H1 (cell line): ENCODE results near the gene LANCL1. TPM values are rescaled to one million over a fixed set of nuclear protein-coding genes. Genes with fewer than 3 reads are reported as not detected.

ENCODE experiments used
- CTCF ChIA-PET: fragments of 300-600 bp; sonication (Branson Sonifier 250); formaldehyde crosslinking; loops from one replicate; lab custom pipeline; 2021; ENCODE audit not compliant: partially characterized antibody; lab: Charles Lee
- POLR2A ChIA-PET: fragments of 300-600 bp; sonication (Branson Sonifier 250); formaldehyde crosslinking; loops from one replicate; lab custom pipeline; 2021; ENCODE audit warnings: inconsistent platforms; ENCODE audit not compliant: partially characterized antibody; lab: Charles Lee
- DNase-seq, 2 experiments: peaks; one replicate each; pipeline versions ENCODE4 v3.0.0 to v3.0.0-alpha.2; 2010 to 2022; ENCODE audit warnings: low spot score in 2 of 2, low read depth in 1 of 2, mixed read lengths in 1 of 2
- FAIRE-seq: peaks from 2 replicates; lab custom pipeline; 2011; peaks lifted over from hg19 to GRCh38; lab: Jason Lieb, UNC
- H2AFZ ChIP-seq: 2 replicates; pipeline ENCODE4 v1.8.1; 2012; ENCODE audit warnings: low read length, inconsistent platforms
- H2AK5ac ChIP-seq: 2 replicates; pipeline ENCODE4 v1.6.1; 2013; ENCODE audit warnings: low read depth, low read length
- H2BK120ac ChIP-seq: replicated peaks from 2 replicates; pipeline ENCODE3; 2013; ENCODE audit warnings: low read depth, low read length, inconsistent platforms
- H2BK12ac ChIP-seq: 2 replicates; pipeline ENCODE4 v1.6.1; 2013; ENCODE audit warnings: low read depth, low read length
- H2BK15ac ChIP-seq: 2 replicates; pipeline ENCODE4 v1.6.1; 2013; ENCODE audit warnings: low read length
- H2BK20ac ChIP-seq: 2 replicates; pipeline ENCODE4 v1.6.1; 2013; ENCODE audit warnings: low read length
- H2BK5ac ChIP-seq: 2 replicates; pipeline ENCODE4 v1.6.1; 2013; ENCODE audit warnings: low read depth, low read length
- H3K14ac ChIP-seq: 2 replicates; pipeline ENCODE4 v1.6.1; 2013; ENCODE audit warnings: inconsistent platforms; ENCODE audit not compliant: insufficient read length
- H3K18ac ChIP-seq: 2 replicates; pipeline ENCODE4 v1.6.1; 2013; ENCODE audit warnings: low read length; ENCODE audit errors: extremely low read depth
- H3K23ac ChIP-seq: 2 replicates; pipeline ENCODE4 v1.6.1; 2013; ENCODE audit warnings: inconsistent platforms; ENCODE audit not compliant: insufficient read length
- H3K23me2 ChIP-seq: 2 replicates; pipeline ENCODE4 v1.6.1; 2013; ENCODE audit warnings: low read depth, low read length
- H3K27ac ChIP-seq: 2 replicates; pipeline ENCODE4 v1.6.1; 2011; ENCODE audit warnings: low read depth, low read length, inconsistent platforms
- H3K27me3 ChIP-seq, 4 experiments: replicated peaks in 1 of 4; 1 replicate in 1 of 4; 2 replicates in 3 of 4; pipeline versions ENCODE4 v1.6.1 to v1.8.1; 2011 to 2013; ENCODE audit warnings: low read length in 3 of 4, mild to moderate bottlenecking in 3 of 4, inconsistent platforms in 2 of 4, mixed read lengths in 2 of 4, moderate library complexity in 1 of 4; ENCODE audit not compliant: control insufficient read depth in 3 of 4, insufficient read depth in 3 of 4; ENCODE audit errors: extremely low read depth in 1 of 4
- H3K36me3 ChIP-seq, 4 experiments: 2 replicates each; pipeline versions ENCODE4 v1.6.1 to v1.8.1; 2011 to 2013; ENCODE audit warnings: mild to moderate bottlenecking in 4 of 4, low read length in 3 of 4, moderate library complexity in 2 of 4, control low read depth in 1 of 4, inconsistent platforms in 1 of 4; ENCODE audit not compliant: insufficient read depth in 4 of 4, control insufficient read depth in 2 of 4
- H3K4ac ChIP-seq: replicated peaks from 2 replicates; pipeline ENCODE3; 2013; ENCODE audit warnings: low read length, low read depth, mixed read lengths, inconsistent platforms; ENCODE audit not compliant: insufficient read length
- H3K4me1 ChIP-seq, 4 experiments: replicated peaks in 1 of 4; 1 replicate in 1 of 4; 2 replicates in 3 of 4; pipeline versions ENCODE4 v1.6.1 to v1.8.1; 2011 to 2013; ENCODE audit warnings: low read length in 3 of 4, inconsistent platforms in 2 of 4, mixed read lengths in 1 of 4; ENCODE audit not compliant: insufficient read depth in 4 of 4, control insufficient read depth in 3 of 4
- H3K4me2 ChIP-seq, 2 experiments: 2 replicates each; pipeline versions ENCODE4 v1.6.1 to v1.8.1; 2011 to 2013; ENCODE audit warnings: low read depth in 2 of 2, low read length in 2 of 2, control low read depth in 1 of 2, inconsistent platforms in 1 of 2, mild to moderate bottlenecking in 1 of 2; ENCODE audit not compliant: insufficient read depth in 1 of 2
- H3K4me3 ChIP-seq, 4 experiments: fragments of 200-600, 300-600 bp in 1 of 4; sonication (generic), shearing (Covaris generic), sonication (Bioruptor Twin) in 1 of 4; 2 replicates each; pipeline versions ENCODE4 v1.5.1 to v1.8.1; 2011 to 2016; ENCODE audit warnings: low read length in 4 of 4, low read depth in 3 of 4, control low read depth in 2 of 4, inconsistent platforms in 2 of 4, mild to moderate bottlenecking in 2 of 4, mixed read lengths in 1 of 4, moderate library complexity in 1 of 4; ENCODE audit not compliant: insufficient read depth in 2 of 4; ENCODE audit errors: extremely low read depth in 1 of 4
- H3K56ac ChIP-seq: replicated peaks from 2 replicates; pipeline ENCODE3; 2013; ENCODE audit warnings: low read depth, mild to moderate bottlenecking, mixed read lengths, low read length, inconsistent platforms; ENCODE audit not compliant: insufficient read length
- H3K79me1 ChIP-seq: 2 replicates; pipeline ENCODE4 v1.6.1; 2013; ENCODE audit warnings: low read depth, low read length, control low read depth
- H3K79me2 ChIP-seq, 2 experiments: 2 replicates each; pipeline versions ENCODE4 v1.6.1 to v1.8.1; 2012 to 2013; ENCODE audit warnings: low read length in 2 of 2, mild to moderate bottlenecking in 2 of 2, inconsistent platforms in 1 of 2; ENCODE audit not compliant: insufficient read depth in 2 of 2, control insufficient read depth in 1 of 2
- H3K9ac ChIP-seq, 4 experiments: replicated peaks in 1 of 4; 1 replicate in 1 of 4; 2 replicates in 3 of 4; pipeline versions ENCODE4 v1.6.1 to v1.8.1; 2011 to 2013; ENCODE audit warnings: low read depth in 3 of 4, low read length in 3 of 4, control low read depth in 2 of 4, mild to moderate bottlenecking in 2 of 4, moderate library complexity in 2 of 4, inconsistent platforms in 1 of 4; ENCODE audit errors: extremely low read depth in 1 of 4
- H3K9me3 ChIP-seq, 2 experiments: 2 replicates each; pipeline versions ENCODE4 v1.6.1 to v1.8.1; 2012 to 2013; ENCODE audit warnings: mild to moderate bottlenecking in 2 of 2, moderate library complexity in 2 of 2, control low read depth in 1 of 2, inconsistent platforms in 1 of 2, low read depth in 1 of 2, low read length in 1 of 2, mixed read lengths in 1 of 2; ENCODE audit not compliant: insufficient read depth in 2 of 2
- H4K20me1 ChIP-seq, 2 experiments: replicated peaks in 1 of 2; 2 replicates each; pipeline versions ENCODE3 to v1.8.1; 2011 to 2013; ENCODE audit warnings: inconsistent platforms in 2 of 2, low read length in 2 of 2, mild to moderate bottlenecking in 1 of 2; ENCODE audit not compliant: insufficient read depth in 2 of 2, control insufficient read depth in 1 of 2
- H4K5ac ChIP-seq: 2 replicates; pipeline ENCODE4 v1.6.1; 2013; ENCODE audit warnings: low read length, low read depth, mixed read lengths, inconsistent platforms; ENCODE audit not compliant: insufficient read length
- H4K8ac ChIP-seq: 2 replicates; pipeline ENCODE4 v1.8.0; 2013; ENCODE audit warnings: mild to moderate bottlenecking, moderate library complexity, low read length, inconsistent platforms; ENCODE audit not compliant: insufficient read depth; ENCODE audit errors: extremely low read depth
- H4K91ac ChIP-seq: replicated peaks from 2 replicates; pipeline ENCODE3; 2013; ENCODE audit warnings: low read length, mixed read lengths, inconsistent platforms; ENCODE audit not compliant: insufficient read length
- ASH2L ChIP-seq: fragments of 200-600, 300-600 bp; sonication (generic); IDR thresholded peaks from one replicate; pipeline ENCODE4 v1.7.1; 2017; ENCODE audit warnings: low read length
- CHD1 ChIP-seq: IDR thresholded peaks from 2 replicates; pipeline ENCODE4 v1.6.1; 2012; ENCODE audit warnings: low read depth, low read length, improper control_type of control experiment
- SUZ12 ChIP-seq: fragments of 200-600 bp; sonication (generic); IDR thresholded peaks from 2 replicates; pipeline ENCODE4 v1.6.1; 2012; ENCODE audit warnings: mild to moderate bottlenecking, inconsistent platforms, low read length, moderate library complexity, mixed read lengths
- WGBS, 2 experiments: shearing (Covaris generic) in 1 of 2; methylation state at CpG; one replicate each; pipeline versions ENCODE4 v1.1.6 to v1.1.7; 2013 to 2015; ENCODE audit warnings: low lambda C conversion rate in 2 of 2, mixed read lengths in 2 of 2, inconsistent platforms in 1 of 2, low coverage in 1 of 2, missing lambda C conversion rate in 1 of 2; ENCODE audit not compliant: insufficient replicate concordance in 2 of 2, insufficient coverage in 1 of 2, insufficient read length in 1 of 2; ENCODE audit errors: extremely low coverage in 1 of 2, missing lambda C conversion rate in 1 of 2; 5-methylcytosine and 5-hydroxymethylcytosine counted together
- polyA plus RNA-seq, 7 experiments: library from polyadenylated mRNA; depleted of rRNA in 3 of 7; stranded (reverse) in 5 of 7; unstranded in 2 of 7; fragments of >200 nt in 5 of 7; fragments of 200-250 nt in 2 of 7; gene quantifications; 1 replicate in 5 of 7; 2 replicates in 1 of 7; 4 replicates in 1 of 7; pipeline versions ENCODE4 v1.2.1 to v1.2.3, GENCODE V29; 2011 to 2013; ENCODE audit warnings: missing spikeins in 2 of 7, mixed read lengths in 2 of 7
- total RNA-seq: library from RNA; stranded (reverse); fragmentation: NEBNext Ultra II Directional; extraction: Animal tissue kit (Norgen Biotek cat#: 25700); gene quantifications from 2 replicates; pipeline ENCODE4 v1.2.1, GENCODE V29; 2021

LANCL1 gene
- total and polyA plus RNA-seq, 2 of the 8 experiments (the other 6 are each of a cell fraction or from before 2014, with no cell fraction given): 26.2 to 48.7 TPM

DNA sequence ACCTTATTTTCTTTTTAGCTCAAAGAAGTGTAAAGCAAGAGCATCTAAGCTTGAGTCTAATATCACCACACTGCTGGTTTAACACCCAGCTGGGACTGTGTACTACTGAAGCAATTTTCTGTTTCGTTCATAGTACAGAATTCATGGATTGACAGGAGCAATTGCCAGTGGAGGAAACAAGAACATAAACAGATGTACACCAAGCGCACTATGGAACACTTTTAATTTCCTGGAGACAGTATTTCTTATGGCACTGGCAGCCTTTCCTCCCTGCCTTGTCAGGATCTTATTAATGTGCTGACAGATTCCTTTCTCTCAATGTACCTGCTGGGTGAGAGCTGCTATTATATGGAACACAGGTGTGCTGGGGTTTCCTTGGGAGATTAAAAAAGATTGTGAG, 4.2 kb upstream of the LANCL1 start:
- H3K4me3 ChIP-seq: no peak overlapping the region
- DNase-seq: no peak
- H3K14ac ChIP-seq: no peak overlapping the region
- no peak overlapping the region for H4K8ac ChIP-seq
- peaks cover 2 to 3% of the 10 kb centered on the region in 2 experiments; a peak in 1 of 4 replicates for H3K9me3 ChIP-seq
- H3K23me2 ChIP-seq: no peaks in the 10 kb centered on the region
- H3K18ac ChIP-seq: no peak overlapping the region
- TF ChIP-seq CHD1 (no peak), SUZ12 (no peak), ASH2L (no peak)
- no peaks in the 10 kb centered on the region for H3K27me3 ChIP-seq
- 97% methylated on average over 2 of the region's 2 CpGs; no CpG with 5 or more reads in 1 of the 2 experiments for WGBS, 2 experiments
- H2BK15ac ChIP-seq: no peak overlapping the region
- H4K91ac ChIP-seq: no peak overlapping the region
- CTCF ChIA-PET: interaction anchor here (0.5 to 1.5 kb wide), 3 partner anchors 23 to 693 kb away, joined by 3 to 10 read pairs (median 4); no protein-coding TSS in a partner anchor
- H2BK20ac ChIP-seq: no peak overlapping the region
- H3K4me2 ChIP-seq: no peak overlapping the region
- no peak overlapping the region for H2BK5ac ChIP-seq
- no peaks in the 10 kb centered on the region for H4K20me1 ChIP-seq
- H3K23ac ChIP-seq: no peak overlapping the region
- no peak overlapping the region for H3K9ac ChIP-seq
- peaks cover 0 to 6% (median 1%) of the 10 kb centered on the region in 4 experiments; a peak in 3 of 7 replicates for H3K4me1 ChIP-seq
- H3K4ac ChIP-seq: no peak overlapping the region
- peaks cover 0 to 2% of the 10 kb centered on the region in 2 experiments; a peak in 1 of 4 replicates for H3K79me2 ChIP-seq
- FAIRE-seq: no peak
- no peaks in the 10 kb centered on the region for H3K36me3 ChIP-seq
- H2BK120ac ChIP-seq: no peak overlapping the region
- no peaks in the 10 kb centered on the region for H3K79me1 ChIP-seq
- POLR2A ChIA-PET: no interaction called here
- H3K27ac ChIP-seq: no peak overlapping the region
- no peak overlapping the region for H2AFZ ChIP-seq
- no peak overlapping the region for H3K56ac ChIP-seq
- H2BK12ac ChIP-seq: no peak overlapping the region
- H4K5ac ChIP-seq: no peak overlapping the region
- no peak overlapping the region for H2AK5ac ChIP-seq
